Gastroesophageal sphincter (tissue), 3 donors: ENCODE results near the gene YIPF5.

ENCODE experiments used
- CTCF ChIP-seq, 4 experiments: fragments of 200-600 bp in 2 of 4; fragments of 450-650 bp in 2 of 4; sonication (generic) in 1 of 4; IDR thresholded peaks; one replicate each; pipeline ENCODE4 v1.5.1; 2017 to 2019; ENCODE audit warnings: antibody characterized with exemption in 4 of 4, mild to moderate bottlenecking in 2 of 4, moderate library complexity in 2 of 4
- EP300 ChIP-seq: sonication (generic); formaldehyde crosslinking; IDR thresholded peaks from one replicate; pipeline ENCODE4 v1.6.1; 2017; ENCODE audit warnings: antibody characterized with exemption, mild to moderate bottlenecking
- POLR2AphosphoS5 ChIP-seq: sonication (generic); formaldehyde crosslinking; IDR thresholded peaks from one replicate; pipeline ENCODE4 v1.6.1; 2017; ENCODE audit warnings: antibody characterized with exemption

DNA sequence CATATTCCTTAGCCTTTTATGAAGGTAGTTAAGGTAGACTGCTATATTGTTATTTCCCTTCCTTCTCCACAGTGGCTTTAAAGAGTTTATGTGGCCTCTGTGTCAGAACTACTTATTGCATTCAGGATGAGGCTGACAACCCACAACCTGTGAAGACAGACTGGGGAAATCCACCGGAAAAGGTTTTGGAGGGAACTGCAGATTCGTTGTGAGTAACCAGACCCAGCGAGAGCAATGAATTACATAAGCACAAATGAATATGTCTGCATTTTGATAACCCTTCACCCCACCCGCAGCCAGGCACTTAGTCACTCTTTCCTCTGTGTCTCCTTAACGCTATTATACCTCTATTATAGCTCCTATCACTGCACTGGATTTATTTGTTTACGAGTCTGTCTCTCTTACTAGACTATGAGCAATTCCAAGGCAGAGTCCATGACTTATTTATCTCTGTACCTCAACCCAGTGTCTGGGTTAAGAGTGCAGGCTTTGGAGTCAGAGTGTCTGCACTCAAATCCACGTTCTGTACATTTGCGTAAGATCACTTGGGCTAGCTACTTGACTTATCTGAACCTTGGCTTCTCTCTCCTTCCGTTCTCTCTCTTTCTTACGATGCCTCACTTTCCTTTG lies 19.5 kb upstream of the YIPF5 start:
- no peak for TF ChIP-seq CTCF (IDR thresholded peaks at IDR 0.05)
- TF ChIP-seq POLR2AphosphoS5 = no peak
- TF ChIP-seq EP300 = no peak
